HepG2 (cell line): Measurements from ENCODE around the gene LANCL3. TPM values are rescaled to one million over a fixed set of nuclear protein-coding genes. Genes with fewer than 3 reads are reported as not detected.
"Not testable (repeated sequence)": the region's sequence is repeated elsewhere in the genome, so short reads cannot be mapped to it uniquely, and the experiment has no call there.

ENCODE experiments used
- ATAC-seq: fragments of 200-7000 bp; cut with Tn5 transposase; 3 replicates; pipeline ENCODE4 v1.9.1; 2020; ENCODE audit warnings: mild to moderate bottlenecking, moderate library complexity
- BruUV-seq: library from RNA; stranded (reverse); fragments of 400-500 nt; replicated peaks from 2 replicates; lab custom pipeline; 2021; lab: Mats Ljungman, UMichigan
- CTCF ChIA-PET: fragments of 300-600 bp; formaldehyde crosslinking; extraction: SDS; loops from one replicate; lab custom pipeline; 2021; ENCODE audit warnings: low total read pairs, inconsistent platforms, low intra/inter-chr PET ratio; lab: Yijun Ruan, JAX
- POLR2A ChIA-PET: fragments of 350-600 bp; sonication (Branson Sonifier 250); formaldehyde crosslinking; loops from one replicate; lab custom pipeline; 2020; ENCODE audit warnings: antibody characterized with exemption, inconsistent platforms; lab: Yijun Ruan, JAX
- DNase-seq: peaks from one replicate; pipeline ENCODE4 v3.0.0-alpha.2; 2015; ENCODE audit warnings: low spot score
- FAIRE-seq: peaks from 3 replicates; lab custom pipeline; 2011; peaks lifted over from hg19 to GRCh38; lab: Jason Lieb, UNC
- H2AFZ ChIP-seq: one replicate; pipeline ENCODE4 v1.6.1; 2011; ENCODE audit warnings: low read length, inconsistent platforms
- H3K27ac ChIP-seq: fragments of 300-600 bp; 3 replicates; pipeline ENCODE4 v1.8.0; 2011; ENCODE audit warnings: mixed run types, mild to moderate bottlenecking, mixed read lengths, low read length, inconsistent platforms; ENCODE audit not compliant: insufficient read depth; ENCODE audit errors: extremely low read length
- H3K27me3 ChIP-seq, 2 experiments: fragments of 200-600 bp in 1 of 2; 2 replicates in 1 of 2; 3 replicates in 1 of 2; pipeline versions ENCODE4 v1.6.0 to v1.8.0; 2011; ENCODE audit warnings: low read length in 2 of 2, mild to moderate bottlenecking in 2 of 2, moderate library complexity in 2 of 2, inconsistent platforms in 1 of 2; ENCODE audit not compliant: insufficient read depth in 2 of 2, control insufficient read depth in 1 of 2
- H3K36me3 ChIP-seq, 2 experiments: fragments of 200-600 bp in 1 of 2; replicated peaks in 1 of 2; 2 replicates in 1 of 2; 3 replicates in 1 of 2; pipeline versions ENCODE4 v1.5.1 to v1.8.0; 2011; ENCODE audit warnings: low read length in 2 of 2, inconsistent platforms in 1 of 2; ENCODE audit not compliant: insufficient read depth in 2 of 2, control insufficient read depth in 1 of 2
- H3K4me1 ChIP-seq: 2 replicates; pipeline ENCODE4 v1.5.1; 2012; ENCODE audit warnings: low read length, inconsistent platforms; ENCODE audit not compliant: insufficient read depth
- H3K4me2 ChIP-seq: 2 replicates; pipeline ENCODE4 v1.6.0; 2011; ENCODE audit warnings: low read depth, low read length, inconsistent platforms
- H3K4me3 ChIP-seq, 3 experiments: fragments of 200-600 bp in 1 of 3; sonication (generic), shearing (Covaris generic) in 1 of 3; replicated peaks in 1 of 3; 2 replicates each; pipeline ENCODE4 v1.5.1; 2011 to 2016; ENCODE audit warnings: low read length in 3 of 3, inconsistent platforms in 2 of 3, low read depth in 2 of 3, mild to moderate bottlenecking in 2 of 3, control low read depth in 1 of 3, mixed read lengths in 1 of 3; ENCODE audit not compliant: insufficient read depth in 1 of 3
- H3K79me2 ChIP-seq: one replicate; pipeline ENCODE4 v1.6.1; 2011; ENCODE audit warnings: low read length, inconsistent platforms; ENCODE audit not compliant: insufficient read depth
- H3K9ac ChIP-seq: 2 replicates; pipeline ENCODE4 v1.6.0; 2011; ENCODE audit warnings: mild to moderate bottlenecking, low read depth, low read length, inconsistent platforms; ENCODE audit not compliant: insufficient read depth
- H3K9me3 ChIP-seq: 2 replicates; pipeline ENCODE4 v1.5.1; 2012; ENCODE audit warnings: mild to moderate bottlenecking, low read length
- H4K20me1 ChIP-seq: 2 replicates; pipeline ENCODE4 v1.6.0; 2011; ENCODE audit warnings: inconsistent platforms, mild to moderate bottlenecking, low read length, moderate library complexity; ENCODE audit not compliant: insufficient read depth
- CAMTA2 ChIP-seq: sonication (generic); formaldehyde crosslinking; IDR thresholded peaks from 2 replicates; pipeline ENCODE4 v1.4.0; 2020; ENCODE audit warnings: mild to moderate bottlenecking, missing genetic modification reagents, borderline replicate concordance
- HCFC1 ChIP-seq: fragments of 150-350 bp; IDR thresholded peaks from 2 replicates; pipeline ENCODE4 v1.6.1; 2014; ENCODE audit warnings: low read depth, low read length
- ZBTB14 ChIP-seq: sonication (generic); formaldehyde crosslinking; IDR thresholded peaks from 2 replicates; pipeline ENCODE4 v1.4.0; 2020; ENCODE audit warnings: missing genetic modification reagents
- ZEB1 ChIP-seq: IDR thresholded peaks from 2 replicates; pipeline ENCODE4 v1.6.1; 2012; ENCODE audit warnings: mild to moderate bottlenecking, low read depth, inconsistent platforms; ENCODE audit not compliant: insufficient replicate concordance
- ZFAT ChIP-seq: sonication (generic); formaldehyde crosslinking; conservative IDR thresholded peaks from 2 replicates; pipeline ENCODE4 v1.8.1; 2023; ENCODE audit warnings: missing genetic modification reagents, inconsistent platforms
- ZNF616 ChIP-seq: sonication (generic); formaldehyde crosslinking; IDR thresholded peaks from 2 replicates; pipeline ENCODE4 v1.5.0; 2020; ENCODE audit warnings: low read depth, mild to moderate bottlenecking, missing genetic modification reagents
- ZNF776 ChIP-seq: sonication (generic); formaldehyde crosslinking; IDR thresholded peaks from 2 replicates; pipeline ENCODE4 v1.4.0; 2020; ENCODE audit warnings: mild to moderate bottlenecking, missing genetic modification reagents
- WGBS: methylation state at CpG from one replicate; pipeline ENCODE4 v1.1.6; 2017; ENCODE audit warnings: low lambda C conversion rate; 5-methylcytosine and 5-hydroxymethylcytosine counted together
- in situ Hi-C: cut with HindIII; loops from 2 replicates; pipeline ENCODE4 v1.10.0; 2017; ENCODE audit warnings: low pct_unique_long_range_greater_than_20kb; ENCODE audit not compliant: extremely low pct_ligation_motif_present
- intact Hi-C: fragments of 100-400 bp; cut with micrococcal nuclease; formaldehyde crosslinking; loops from one replicate; pipeline ENCODE4 v1.10.0; 2022; ENCODE audit not compliant: unreplicated experiment
- polyA plus RNA-seq, 8 experiments: library from polyadenylated mRNA; depleted of rRNA in 3 of 8; stranded (reverse) in 7 of 8; unstranded in 1 of 8; fragments of >200 nt; fragmentation: Illumina TruSeq in 4 of 8; extraction: Trizol in 4 of 8; gene quantifications; 2 replicates each; pipeline versions ENCODE4 v1.2.1 to v1.2.3, GENCODE V29; 2011 to 2016; ENCODE audit warnings: low read depth in 4 of 8, missing spikeins in 1 of 8, mixed read lengths in 1 of 8; ENCODE audit not compliant: insufficient read depth in 1 of 8
- total RNA-seq, 5 experiments: library from RNA; depleted of rRNA; stranded (reverse); fragments of >200 nt; fragmentation: Illumina TruSeq; extraction: Trizol; gene quantifications; 2 replicates each; pipeline ENCODE4 v1.2.3, GENCODE V29; 2016; ENCODE audit warnings: low read depth in 1 of 5
- TF ChIP-seq, protein P1 (sequence below): sonication (generic); formaldehyde crosslinking; IDR thresholded peaks from 2 replicates; pipeline ENCODE4 v1.5.1; 2020; ENCODE audit warnings: mild to moderate bottlenecking, missing genetic modification reagents, moderate library complexity
- TF ChIP-seq, protein P2 (sequence below): sonication (generic); formaldehyde crosslinking; IDR thresholded peaks from 2 replicates; pipeline ENCODE4 v1.4.0; 2020; ENCODE audit warnings: missing genetic modification reagents

The LANCL3 gene
- total and polyA plus RNA-seq, 2 of the 13 experiments (the other 11 are each of a cell fraction or from before 2014, with no cell fraction given) = not detected

GRCh38 chrX:37543324-37543723 lies 28.1 kb upstream of the LANCL3 start (continued):
- no peak for TF ChIP-seq ZBTB14 (CRISPR knock-in tag)
- no peak for TF ChIP-seq CAMTA2 (CRISPR knock-in tag)
- TF ChIP-seq, protein P1, sequence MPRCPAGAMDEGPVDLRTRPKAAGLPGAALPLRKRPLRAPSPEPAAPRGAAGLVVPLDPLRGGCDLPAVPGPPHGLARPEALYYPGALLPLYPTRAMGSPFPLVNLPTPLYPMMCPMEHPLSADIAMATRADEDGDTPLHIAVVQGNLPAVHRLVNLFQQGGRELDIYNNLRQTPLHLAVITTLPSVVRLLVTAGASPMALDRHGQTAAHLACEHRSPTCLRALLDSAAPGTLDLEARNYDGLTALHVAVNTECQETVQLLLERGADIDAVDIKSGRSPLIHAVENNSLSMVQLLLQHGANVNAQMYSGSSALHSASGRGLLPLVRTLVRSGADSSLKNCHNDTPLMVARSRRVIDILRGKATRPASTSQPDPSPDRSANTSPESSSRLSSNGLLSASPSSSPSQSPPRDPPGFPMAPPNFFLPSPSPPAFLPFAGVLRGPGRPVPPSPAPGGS (CRISPR knock-in tag) = no peak
- TF ChIP-seq, protein P2, sequence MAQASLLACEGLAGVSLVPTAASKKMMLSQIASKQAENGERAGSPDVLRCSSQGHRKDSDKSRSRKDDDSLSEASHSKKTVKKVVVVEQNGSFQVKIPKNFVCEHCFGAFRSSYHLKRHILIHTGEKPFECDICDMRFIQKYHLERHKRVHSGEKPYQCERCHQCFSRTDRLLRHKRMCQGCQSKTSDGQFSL (CRISPR knock-in tag) = no peak
- TF ChIP-seq HCFC1 = no peak
- TF ChIP-seq ZNF616 (CRISPR knock-in tag) = no peak
- no peak for TF ChIP-seq ZEB1
- TF ChIP-seq ZNF776 (CRISPR knock-in tag) = no peak
- no peak for TF ChIP-seq ZFAT (CRISPR knock-in tag)

GRCh38 chrX:37544531-37544930 lies 26.9 kb upstream of the LANCL3 start:
- H3K9me3 ChIP-seq, POLR2A ChIA-PET, H2AFZ ChIP-seq, H4K20me1 ChIP-seq, H3K79me2 ChIP-seq, H3K4me1 ChIP-seq, H3K27me3 ChIP-seq, BruUV-seq, intact Hi-C loops, in situ Hi-C loops, H3K36me3 ChIP-seq, ATAC-seq, H3K4me2 ChIP-seq, H3K4me3 ChIP-seq, H3K27ac ChIP-seq, FAIRE-seq, CTCF ChIA-PET, DNase-seq, H3K9ac ChIP-seq: not testable (repeated sequence)
- WGBS = 14% methylated on average over 1 of the region's 1 CpG
